Caco-2 (cell line): Measurements from ENCODE around the gene CD200R1. TPM values are rescaled to one million over a fixed set of nuclear protein-coding genes. Genes with fewer than 3 reads are reported as not detected.

Experiments
- BruUV-seq: library from RNA; stranded (reverse); fragments of 400-500 nt; replicated peaks from 2 replicates; lab custom pipeline; 2021; lab: Mats Ljungman, UMichigan
- CTCF ChIA-PET: fragments of 300-600 bp; sonication (Branson Sonifier 250); formaldehyde crosslinking; loops from one replicate; lab custom pipeline; 2022; ENCODE audit warnings: antibody characterized with exemption; lab: Charles Lee
- POLR2A ChIA-PET: fragments of 300-600 bp; sonication (Branson Sonifier 250); formaldehyde crosslinking; loops from one replicate; lab custom pipeline; 2022; ENCODE audit warnings: antibody characterized with exemption; lab: Charles Lee
- DNase-seq, 2 experiments: peaks; one replicate each; pipeline versions ENCODE4 v3.0.0 to v3.0.0-alpha.2; 2020 to 2022
- H3K27me3 ChIP-seq: replicated peaks from 2 replicates; pipeline ENCODE4 v1.6.0; 2011; ENCODE audit warnings: low read length; ENCODE audit not compliant: control insufficient read depth, insufficient read depth
- H3K36me3 ChIP-seq: 2 replicates; pipeline ENCODE4 v1.5.1; 2011; ENCODE audit warnings: low read length; ENCODE audit not compliant: control insufficient read depth, insufficient read depth
- H3K4me1 ChIP-seq: fragments of 250-450 bp; sonication (Bioruptor Pico); 2 replicates; pipeline ENCODE4 v1.5.1; 2020; ENCODE audit warnings: mild to moderate bottlenecking
- H3K4me3 ChIP-seq: 2 replicates; pipeline ENCODE4 v1.5.1; 2011; ENCODE audit warnings: low read depth, mild to moderate bottlenecking, control low read depth, low read length
- H3K9me3 ChIP-seq: fragments of 250-450 bp; sonication (Bioruptor Pico); 2 replicates; pipeline ENCODE4 v1.5.1; 2020; ENCODE audit warnings: mild to moderate bottlenecking, moderate library complexity
- H3K27ac Mint-ChIP-seq: one replicate; pipeline ENCODE4 v1.8.0; 2022; ENCODE audit warnings: mixed read lengths; ENCODE audit not compliant: unreplicated experiment
- H3K27me3 Mint-ChIP-seq: one replicate; pipeline ENCODE4 v1.8.0; 2022; ENCODE audit warnings: mixed read lengths; ENCODE audit not compliant: insufficient read depth, unreplicated experiment
- H3K36me3 Mint-ChIP-seq: one replicate; pipeline ENCODE4 v1.8.0; 2022; ENCODE audit warnings: mild to moderate bottlenecking, mixed read lengths; ENCODE audit not compliant: insufficient read depth, unreplicated experiment
- H3K4me1 Mint-ChIP-seq: one replicate; pipeline ENCODE4 v1.8.0; 2022; ENCODE audit warnings: low read depth, mixed read lengths; ENCODE audit not compliant: unreplicated experiment
- H3K4me3 Mint-ChIP-seq: one replicate; pipeline ENCODE4 v1.8.0; 2022; ENCODE audit warnings: mild to moderate bottlenecking, moderate library complexity, mixed read lengths; ENCODE audit not compliant: unreplicated experiment
- H3K9me3 Mint-ChIP-seq: one replicate; pipeline ENCODE4 v1.8.0; 2022; ENCODE audit warnings: mixed read lengths; ENCODE audit not compliant: unreplicated experiment
- CTCF ChIP-seq, 2 experiments: fragments of 200-600 bp in 1 of 2; IDR thresholded peaks; 1 replicate in 1 of 2; 2 replicates in 1 of 2; pipeline versions ENCODE4 v1.5.1 to v1.8.0; 2011 to 2022; ENCODE audit warnings: antibody characterized with exemption in 1 of 2, control low read depth in 1 of 2, inconsistent platforms in 1 of 2, low read depth in 1 of 2, low read length in 1 of 2, mild to moderate bottlenecking in 1 of 2, moderate library complexity in 1 of 2; ENCODE audit not compliant: insufficient read depth in 1 of 2, severe bottlenecking in 1 of 2, unreplicated experiment in 1 of 2
- intact Hi-C: fragments of 100-400 bp; cut with micrococcal nuclease; formaldehyde crosslinking; loops from one replicate; pipeline ENCODE4 v1.10.0; 2022; ENCODE audit not compliant: unreplicated experiment
- total RNA-seq: library from RNA; stranded (reverse); gene quantifications from 2 replicates; pipeline ENCODE4 v1.2.3, GENCODE V29; 2022

CD200R1 gene
- total RNA-seq, 1 experiment from 2014 or later: 0.11 TPM

- intact Hi-C loops: no loop called here
These were observed 11.2 kb downstream of the CD200R1 start for GRCh38 chr3:112963683-112964082.

GRCh38 chr3:112958811-112959560 is 15.9 kb downstream of the CD200R1 start:
- CTCF ChIA-PET: no interaction called here
- POLR2A ChIA-PET: no interaction called here
- no peaks in the 10 kb centered on the region for H3K9me3 ChIP-seq
- Mint-ChIP-seq H3K27me3 (peaks cover 2% of the 10 kb centered on the region), H3K4me3 (no peak overlapping the region), H3K4me1 (no peaks in the 10 kb centered on the region), H3K27ac (no peak overlapping the region), H3K9me3 (peaks cover 21% of the 10 kb centered on the region), H3K36me3 (no peaks in the 10 kb centered on the region)
- no peak for DNase-seq
- no peak for TF ChIP-seq CTCF (IDR thresholded peaks at IDR 0.05; ENCODE audit: insufficient read depth in 1 of 2, low read depth in 1 of 2, low read length in 1 of 2, severe bottlenecking in 1 of 2, unreplicated experiment in 1 of 2)
- no TSS peak for BruUV-seq
- H3K4me1 ChIP-seq: no peaks in the 10 kb centered on the region
- no peaks in the 10 kb centered on the region for H3K27me3 ChIP-seq
- H3K36me3 ChIP-seq: no peaks in the 10 kb centered on the region
- H3K4me3 ChIP-seq: no peak overlapping the region
- intact Hi-C loops: no loop called here

More at GRCh38 chr3:112963683-112964082, 11.2 kb downstream of the CD200R1 start:
- no peaks in the 10 kb centered on the region for H3K4me1 Mint-ChIP-seq
- H3K36me3 Mint-ChIP-seq: no peaks in the 10 kb centered on the region
- H3K27me3 Mint-ChIP-seq: peaks cover 4% of the 10 kb centered on the region
- no peak overlapping the region for H3K4me3 ChIP-seq
- no peaks in the 10 kb centered on the region for H3K27me3 ChIP-seq
- TF ChIP-seq CTCF (IDR thresholded peaks at IDR 0.05; ENCODE audit: insufficient read depth in 1 of 2, low read depth in 1 of 2, low read length in 1 of 2, severe bottlenecking in 1 of 2, unreplicated experiment in 1 of 2): no peak
- BruUV-seq: no TSS peak
- H3K36me3 ChIP-seq: no peaks in the 10 kb centered on the region
- H3K4me3 Mint-ChIP-seq: no peak overlapping the region
- POLR2A ChIA-PET: no interaction called here
- H3K9me3 ChIP-seq: no peaks in the 10 kb centered on the region
- H3K9me3 Mint-ChIP-seq: peaks cover 21% of the 10 kb centered on the region
- DNase-seq: no peak
- CTCF ChIA-PET: no interaction called here
- no peaks in the 10 kb centered on the region for H3K4me1 ChIP-seq
- H3K27ac Mint-ChIP-seq: no peak overlapping the region

GRCh38 chr3:112956351-112956750 is 18.6 kb downstream of the CD200R1 start:
- BruUV-seq: no TSS peak
- ChIA-PET POLR2A (no interaction called here), CTCF (no interaction called here)
- H3K36me3 Mint-ChIP-seq: no peaks in the 10 kb centered on the region
- H3K27me3 ChIP-seq: no peaks in the 10 kb centered on the region
- no peak overlapping the region for H3K4me3 Mint-ChIP-seq
- no peaks in the 10 kb centered on the region for H3K4me1 Mint-ChIP-seq
- H3K27ac Mint-ChIP-seq: no peak overlapping the region
- H3K27me3 Mint-ChIP-seq: peaks cover 2% of the 10 kb centered on the region
- peaks cover 11% of the 10 kb centered on the region for H3K9me3 Mint-ChIP-seq
- intact Hi-C loops: no loop called here
- no peaks in the 10 kb centered on the region for H3K4me1 ChIP-seq
- no peak for DNase-seq
- H3K9me3 ChIP-seq: no peaks in the 10 kb centered on the region; the same call in 1 of the 2 replicates
- no peak for TF ChIP-seq CTCF (IDR thresholded peaks at IDR 0.05; ENCODE audit: insufficient read depth in 1 of 2, low read depth in 1 of 2, low read length in 1 of 2, severe bottlenecking in 1 of 2, unreplicated experiment in 1 of 2)
- H3K4me3 ChIP-seq: no peak overlapping the region
- H3K36me3 ChIP-seq: no peaks in the 10 kb centered on the region
